IPS-18a (cell line): ENCODE results near the gene NKIRAS2.
"Not testable (repeated sequence)": the region's sequence is repeated elsewhere in the genome, so short reads cannot be mapped to it uniquely, and the experiment has no call there.

Source experiments
- H3K27ac ChIP-seq: one replicate; pipeline ENCODE4 v1.5.1; 2013; ENCODE audit warnings: low read length
- H3K27me3 ChIP-seq: one replicate; pipeline ENCODE4 v1.6.1; 2013; ENCODE audit warnings: mild to moderate bottlenecking, low read length; ENCODE audit not compliant: control insufficient read depth, insufficient read depth
- H3K36me3 ChIP-seq: one replicate; pipeline ENCODE4 v1.6.1; 2013; ENCODE audit warnings: low read depth, low read length; ENCODE audit not compliant: control insufficient read depth
- H3K4me1 ChIP-seq: one replicate; pipeline ENCODE4 v1.6.1; 2013; ENCODE audit warnings: low read depth, low read length; ENCODE audit not compliant: control insufficient read depth
- H3K4me3 ChIP-seq: one replicate; pipeline ENCODE4 v1.5.1; 2013; ENCODE audit warnings: low read length
- H3K9ac ChIP-seq: one replicate; pipeline ENCODE4 v1.6.1; 2013; ENCODE audit warnings: mild to moderate bottlenecking, low read length, moderate library complexity
- H3K9me3 ChIP-seq: one replicate; pipeline ENCODE4 v1.6.1; 2013; ENCODE audit warnings: low read depth, low read length; ENCODE audit not compliant: control insufficient read depth

NKIRAS2 gene

GRCh38 chr17:42001729-42002128 is 18.2 kb upstream of the NKIRAS2 start:
- no peak overlapping the region for H3K4me3 ChIP-seq
- H3K9ac ChIP-seq: no peak overlapping the region
- H3K9me3 ChIP-seq: no peaks in the 10 kb centered on the region
- H3K27ac ChIP-seq: no peak overlapping the region
- peaks cover 50% of the 10 kb centered on the region for H3K36me3 ChIP-seq
- no peaks in the 10 kb centered on the region for H3K27me3 ChIP-seq
- H3K4me1 ChIP-seq: no peaks in the 10 kb centered on the region

- H3K27ac ChIP-seq: no peak overlapping the region
- no peaks in the 10 kb centered on the region for H3K9me3 ChIP-seq
- H3K4me1 ChIP-seq: no peaks in the 10 kb centered on the region
- H3K9ac ChIP-seq: no peak overlapping the region
- H3K4me3 ChIP-seq: no peak overlapping the region
- H3K36me3 ChIP-seq: peaks cover 45% of the 10 kb centered on the region
- H3K27me3 ChIP-seq: no peaks in the 10 kb centered on the region
Observed at GRCh38 chr17:42002175-42002791, 17.6 kb upstream of the NKIRAS2 start.

GRCh38 chr17:42002792-42003301 is 17.0 kb upstream of the NKIRAS2 start:
- Histone ChIP-seq H3K36me3 (peaks cover 39% of the 10 kb centered on the region), H3K9me3 (no peaks in the 10 kb centered on the region), H3K27ac (no peak overlapping the region), H3K4me3 (no peak overlapping the region), H3K4me1 (no peaks in the 10 kb centered on the region), H3K27me3 (no peaks in the 10 kb centered on the region), H3K9ac (no peak overlapping the region)

- no peaks in the 10 kb centered on the region for H3K9me3 ChIP-seq
- H3K36me3 ChIP-seq: peaks cover 30% of the 10 kb centered on the region
- H3K27me3 ChIP-seq: no peaks in the 10 kb centered on the region
- H3K4me1 ChIP-seq: peaks cover 3% of the 10 kb centered on the region
- H3K9ac ChIP-seq: no peak overlapping the region
- no peak overlapping the region for H3K27ac ChIP-seq
- H3K4me3 ChIP-seq: no peak overlapping the region
Observed at GRCh38 chr17:42005166-42005565, 14.7 kb upstream of the NKIRAS2 start.

- no peaks in the 10 kb centered on the region for H3K9me3 ChIP-seq
- H3K36me3 ChIP-seq: no peaks in the 10 kb centered on the region
- H3K4me3 ChIP-seq: no peak overlapping the region
- peak overlapping the region; percentile 42 for H3K27ac ChIP-seq
- no peaks in the 10 kb centered on the region for H3K27me3 ChIP-seq
- peaks cover 31% of the 10 kb centered on the region for H3K4me1 ChIP-seq
- no peak overlapping the region for H3K9ac ChIP-seq
Observed at GRCh38 chr17:42009170-42009569, 10.7 kb upstream of the NKIRAS2 start.

GRCh38 chr17:42010266-42010680 is 9.6 kb upstream of the NKIRAS2 start:
- not testable (repeated sequence) for H3K27ac ChIP-seq, H3K9ac ChIP-seq, H3K4me3 ChIP-seq, H3K27me3 ChIP-seq, H3K9me3 ChIP-seq, H3K36me3 ChIP-seq
- peaks cover 31% of the 10 kb centered on the region for H3K4me1 ChIP-seq

GRCh38 chr17:42010898-42011516 is 8.9 kb upstream of the NKIRAS2 start:
- H3K9ac ChIP-seq: no peak overlapping the region
- H3K36me3 ChIP-seq: no peaks in the 10 kb centered on the region
- H3K27me3 ChIP-seq: no peaks in the 10 kb centered on the region
- H3K4me3 ChIP-seq: no peak overlapping the region
- H3K4me1 ChIP-seq: peaks cover 34% of the 10 kb centered on the region
- peak overlapping the region; percentile 73 for H3K27ac ChIP-seq
- no peaks in the 10 kb centered on the region for H3K9me3 ChIP-seq

GRCh38 chr17:42012363-42012762 is 7.5 kb upstream of the NKIRAS2 start:
- H3K36me3 ChIP-seq, H3K27me3 ChIP-seq, H3K4me3 ChIP-seq, H3K9me3 ChIP-seq: not testable (repeated sequence)
- Histone ChIP-seq H3K4me1 (peaks cover 37% of the 10 kb centered on the region), H3K27ac (peak overlapping the region; percentile 72), H3K9ac (peak overlapping the region; percentile 26)

GRCh38 chr17:42013740-42014139 is 6.2 kb upstream of the NKIRAS2 start:
- not testable (repeated sequence) for H3K9me3 ChIP-seq, H3K4me3 ChIP-seq, H3K27me3 ChIP-seq, H3K36me3 ChIP-seq
- peaks cover 42% of the 10 kb centered on the region for H3K4me1 ChIP-seq
- H3K9ac ChIP-seq: peak overlapping the region; percentile 26
- H3K27ac ChIP-seq: peak overlapping the region; percentile 72

GRCh38 chr17:42016411-42016831 is 3.5 kb upstream of the NKIRAS2 start:
- Histone ChIP-seq H3K9me3 (no peaks in the 10 kb centered on the region), H3K27me3 (no peaks in the 10 kb centered on the region), H3K27ac (peak overlapping the region; percentile 83), H3K9ac (peak overlapping the region; percentile 95), H3K4me1 (peaks cover 37% of the 10 kb centered on the region), H3K4me3 (peak overlapping the region; percentile 81), H3K36me3 (no peaks in the 10 kb centered on the region)

- H3K36me3 ChIP-seq: peaks cover 3% of the 10 kb centered on the region
- peak within 1 kb of the TSS; percentile 83 for H3K27ac ChIP-seq
- H3K27me3 ChIP-seq: no peaks in the 10 kb centered on the region
- peaks cover 30% of the 10 kb centered on the region for H3K4me1 ChIP-seq
- peak within 1 kb of the TSS; percentile 95 for H3K9ac ChIP-seq
- peak within 1 kb of the TSS; percentile 81 for H3K4me3 ChIP-seq
- H3K9me3 ChIP-seq: no peaks in the 10 kb centered on the region
Observed at GRCh38 chr17:42016941-42017865, 2.7 kb upstream of the NKIRAS2 start, which contains the start of gene DNAJC7. TSS of gene DNAJC7 (minus strand) at chr17:42017439. CDS start at chr17:42017416, 23 bp downstream.
